HEK293 (cell line): ENCODE results near the gene F5.

Source experiments
- ZBTB1 ChIP-seq: fragments of 450-650 bp; formaldehyde crosslinking; IDR thresholded peaks from 2 replicates; pipeline ENCODE4 v1.5.1; 2016; ENCODE audit warnings: missing biosample characterization, missing genetic modification characterization
- ZFP3 ChIP-seq: fragments of 450-650 bp; formaldehyde crosslinking; IDR thresholded peaks from 2 replicates; pipeline ENCODE4 v1.5.1; 2016; ENCODE audit warnings: low read depth, missing biosample characterization, missing genetic modification characterization
- ZNF112 ChIP-seq: fragments of 450-650 bp; formaldehyde crosslinking; IDR thresholded peaks from 2 replicates; pipeline ENCODE4 v1.5.0; 2017; ENCODE audit warnings: missing biosample characterization, missing genetic modification characterization
- ZNF274 ChIP-seq, 2 experiments: fragments of 200-500 bp in 1 of 2; fragments of 450-650 bp in 1 of 2; sonication (Bioruptor generic) in 1 of 2; formaldehyde crosslinking in 1 of 2; IDR thresholded peaks; 2 replicates each; pipeline versions ENCODE4 v1.5.1 to v1.6.1; 2014 to 2016; ENCODE audit warnings: borderline replicate concordance in 1 of 2, inconsistent platforms in 1 of 2, low read length in 1 of 2, missing biosample characterization in 1 of 2, missing genetic modification characterization in 1 of 2
- ZNF558 ChIP-seq: fragments of 450-650 bp; formaldehyde crosslinking; IDR thresholded peaks from 2 replicates; pipeline ENCODE4 v1.5.1; 2016; ENCODE audit warnings: missing biosample characterization, missing genetic modification characterization
- ZNF561 ChIP-seq: fragments of 450-650 bp; IDR thresholded peaks from 2 replicates; pipeline ENCODE4 v1.5.1; 2018; ENCODE audit warnings: missing biosample characterization, missing genetic modification characterization, borderline replicate concordance
- ZNF596 ChIP-seq: fragments of 450-650 bp; IDR thresholded peaks from 2 replicates; pipeline ENCODE4 v1.5.0; 2018; ENCODE audit warnings: missing biosample characterization, mild to moderate bottlenecking, missing genetic modification characterization, moderate library complexity
- ZNF677 ChIP-seq: fragments of 450-650 bp; IDR thresholded peaks from 2 replicates; pipeline ENCODE4 v1.5.0; 2018; ENCODE audit warnings: missing biosample characterization, mild to moderate bottlenecking, missing genetic modification characterization, moderate library complexity
- TF ChIP-seq, protein P1 (sequence below): fragments of 450-650 bp; formaldehyde crosslinking; IDR thresholded peaks from 2 replicates; pipeline ENCODE4 v1.5.1; 2016; ENCODE audit warnings: missing biosample characterization, missing genetic modification characterization
- TF ChIP-seq, protein P2 (sequence below): fragments of 450-650 bp; formaldehyde crosslinking; IDR thresholded peaks from 2 replicates; pipeline ENCODE4 v1.5.1; 2016; ENCODE audit warnings: missing biosample characterization, missing genetic modification characterization
- TF ChIP-seq, protein P3 (sequence below): fragments of 450-650 bp; formaldehyde crosslinking; IDR thresholded peaks from 2 replicates; pipeline ENCODE4 v1.5.1; 2016; ENCODE audit warnings: missing biosample characterization, missing genetic modification characterization
- TF ChIP-seq, protein P4 (sequence below): fragments of 450-650 bp; formaldehyde crosslinking; conservative IDR thresholded peaks from 2 replicates; pipeline ENCODE4 v1.5.1; 2016; ENCODE audit warnings: low read depth, missing biosample characterization, missing genetic modification characterization

DNA sequence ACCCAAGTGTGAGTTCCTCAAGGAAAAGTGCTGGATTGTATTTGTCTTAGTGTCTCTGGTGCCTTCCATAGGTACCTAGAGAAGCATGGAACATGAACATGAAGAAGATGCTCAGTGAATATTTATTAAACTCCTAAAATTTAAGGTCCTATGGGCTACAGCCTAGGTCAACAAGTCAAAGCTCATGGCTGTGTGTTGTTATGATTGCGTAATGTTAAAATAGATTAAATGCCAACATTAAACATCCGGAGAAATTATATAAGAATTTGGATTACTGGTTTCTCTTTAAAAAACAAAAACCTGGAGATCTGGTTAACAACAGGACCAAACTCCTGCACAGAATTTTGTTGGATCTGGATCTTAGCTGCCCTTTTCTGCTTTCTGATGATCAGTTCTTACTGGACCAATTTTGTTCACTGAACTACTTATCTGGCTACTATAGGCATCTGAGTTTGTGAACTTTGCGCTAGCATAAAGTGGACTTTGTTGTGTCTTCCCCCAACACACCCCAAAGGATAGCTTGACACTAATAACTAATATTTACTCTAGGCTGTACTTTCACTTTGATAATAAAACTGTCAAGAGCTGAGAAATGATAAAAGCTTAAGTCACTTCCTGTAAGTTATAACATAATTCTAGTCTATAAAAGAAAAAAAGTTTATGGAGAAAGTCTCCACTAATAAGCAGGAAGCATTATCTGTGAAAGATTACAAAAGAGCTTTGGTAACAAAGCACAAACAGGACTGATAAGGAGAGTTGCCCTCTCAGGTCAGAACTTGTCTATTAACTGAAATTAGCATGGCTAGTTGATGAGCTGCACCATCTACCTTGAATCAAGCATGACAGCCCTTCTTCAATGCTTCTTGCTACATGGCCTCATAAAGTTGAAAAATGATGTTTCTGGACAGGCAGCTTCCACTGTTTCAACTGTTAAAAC, 20.7 kb downstream of the F5 start:
- TF ChIP-seq ZNF112 (tag by site-specific recombination), result no peak
- TF ChIP-seq, protein P1, sequence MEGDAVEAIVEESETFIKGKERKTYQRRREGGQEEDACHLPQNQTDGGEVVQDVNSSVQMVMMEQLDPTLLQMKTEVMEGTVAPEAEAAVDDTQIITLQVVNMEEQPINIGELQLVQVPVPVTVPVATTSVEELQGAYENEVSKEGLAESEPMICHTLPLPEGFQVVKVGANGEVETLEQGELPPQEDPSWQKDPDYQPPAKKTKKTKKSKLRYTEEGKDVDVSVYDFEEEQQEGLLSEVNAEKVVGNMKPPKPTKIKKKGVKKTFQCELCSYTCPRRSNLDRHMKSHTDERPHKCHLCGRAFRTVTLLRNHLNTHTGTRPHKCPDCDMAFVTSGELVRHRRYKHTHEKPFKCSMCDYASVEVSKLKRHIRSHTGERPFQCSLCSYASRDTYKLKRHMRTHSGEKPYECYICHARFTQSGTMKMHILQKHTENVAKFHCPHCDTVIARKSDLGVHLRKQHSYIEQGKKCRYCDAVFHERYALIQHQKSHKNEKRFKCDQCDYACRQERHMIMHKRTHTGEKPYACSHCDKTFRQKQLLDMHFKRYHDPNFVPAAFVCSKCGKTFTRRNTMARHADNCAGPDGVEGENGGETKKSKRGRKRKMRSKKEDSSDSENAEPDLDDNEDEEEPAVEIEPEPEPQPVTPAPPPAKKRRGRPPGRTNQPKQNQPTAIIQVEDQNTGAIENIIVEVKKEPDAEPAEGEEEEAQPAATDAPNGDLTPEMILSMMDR, result no peak
- TF ChIP-seq ZNF558 (tag by site-specific recombination), result no peak
- TF ChIP-seq ZNF561 (tag by site-specific recombination), result no peak
- no peak for TF ChIP-seq ZNF596
- TF ChIP-seq, protein P2, sequence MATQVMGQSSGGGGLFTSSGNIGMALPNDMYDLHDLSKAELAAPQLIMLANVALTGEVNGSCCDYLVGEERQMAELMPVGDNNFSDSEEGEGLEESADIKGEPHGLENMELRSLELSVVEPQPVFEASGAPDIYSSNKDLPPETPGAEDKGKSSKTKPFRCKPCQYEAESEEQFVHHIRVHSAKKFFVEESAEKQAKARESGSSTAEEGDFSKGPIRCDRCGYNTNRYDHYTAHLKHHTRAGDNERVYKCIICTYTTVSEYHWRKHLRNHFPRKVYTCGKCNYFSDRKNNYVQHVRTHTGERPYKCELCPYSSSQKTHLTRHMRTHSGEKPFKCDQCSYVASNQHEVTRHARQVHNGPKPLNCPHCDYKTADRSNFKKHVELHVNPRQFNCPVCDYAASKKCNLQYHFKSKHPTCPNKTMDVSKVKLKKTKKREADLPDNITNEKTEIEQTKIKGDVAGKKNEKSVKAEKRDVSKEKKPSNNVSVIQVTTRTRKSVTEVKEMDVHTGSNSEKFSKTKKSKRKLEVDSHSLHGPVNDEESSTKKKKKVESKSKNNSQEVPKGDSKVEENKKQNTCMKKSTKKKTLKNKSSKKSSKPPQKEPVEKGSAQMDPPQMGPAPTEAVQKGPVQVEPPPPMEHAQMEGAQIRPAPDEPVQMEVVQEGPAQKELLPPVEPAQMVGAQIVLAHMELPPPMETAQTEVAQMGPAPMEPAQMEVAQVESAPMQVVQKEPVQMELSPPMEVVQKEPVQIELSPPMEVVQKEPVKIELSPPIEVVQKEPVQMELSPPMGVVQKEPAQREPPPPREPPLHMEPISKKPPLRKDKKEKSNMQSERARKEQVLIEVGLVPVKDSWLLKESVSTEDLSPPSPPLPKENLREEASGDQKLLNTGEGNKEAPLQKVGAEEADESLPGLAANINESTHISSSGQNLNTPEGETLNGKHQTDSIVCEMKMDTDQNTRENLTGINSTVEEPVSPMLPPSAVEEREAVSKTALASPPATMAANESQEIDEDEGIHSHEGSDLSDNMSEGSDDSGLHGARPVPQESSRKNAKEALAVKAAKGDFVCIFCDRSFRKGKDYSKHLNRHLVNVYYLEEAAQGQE, result no peak
- no peak for TF ChIP-seq ZFP3 (tag by site-specific recombination)
- TF ChIP-seq, protein P3, sequence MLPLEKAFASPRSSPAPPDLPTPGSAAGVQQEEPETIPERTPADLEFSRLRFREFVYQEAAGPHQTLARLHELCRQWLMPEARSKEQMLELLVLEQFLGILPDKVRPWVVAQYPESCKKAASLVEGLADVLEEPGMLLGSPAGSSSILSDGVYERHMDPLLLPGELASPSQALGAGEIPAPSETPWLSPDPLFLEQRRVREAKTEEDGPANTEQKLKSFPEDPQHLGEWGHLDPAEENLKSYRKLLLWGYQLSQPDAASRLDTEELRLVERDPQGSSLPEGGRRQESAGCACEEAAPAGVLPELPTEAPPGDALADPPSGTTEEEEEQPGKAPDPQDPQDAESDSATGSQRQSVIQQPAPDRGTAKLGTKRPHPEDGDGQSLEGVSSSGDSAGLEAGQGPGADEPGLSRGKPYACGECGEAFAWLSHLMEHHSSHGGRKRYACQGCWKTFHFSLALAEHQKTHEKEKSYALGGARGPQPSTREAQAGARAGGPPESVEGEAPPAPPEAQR (tag by site-specific recombination), result no peak
- TF ChIP-seq ZBTB1, result no peak
- no peak for TF ChIP-seq ZNF677 (tag by site-specific recombination)
- no peak for TF ChIP-seq ZNF274 (IDR thresholded peaks at IDR 0.05; ENCODE audit: low read length)
- TF ChIP-seq ZNF274 (tag by site-specific recombination; IDR thresholded peaks at IDR 0.05; ENCODE audit: borderline replicate concordance), result no peak
- TF ChIP-seq, protein P4, sequence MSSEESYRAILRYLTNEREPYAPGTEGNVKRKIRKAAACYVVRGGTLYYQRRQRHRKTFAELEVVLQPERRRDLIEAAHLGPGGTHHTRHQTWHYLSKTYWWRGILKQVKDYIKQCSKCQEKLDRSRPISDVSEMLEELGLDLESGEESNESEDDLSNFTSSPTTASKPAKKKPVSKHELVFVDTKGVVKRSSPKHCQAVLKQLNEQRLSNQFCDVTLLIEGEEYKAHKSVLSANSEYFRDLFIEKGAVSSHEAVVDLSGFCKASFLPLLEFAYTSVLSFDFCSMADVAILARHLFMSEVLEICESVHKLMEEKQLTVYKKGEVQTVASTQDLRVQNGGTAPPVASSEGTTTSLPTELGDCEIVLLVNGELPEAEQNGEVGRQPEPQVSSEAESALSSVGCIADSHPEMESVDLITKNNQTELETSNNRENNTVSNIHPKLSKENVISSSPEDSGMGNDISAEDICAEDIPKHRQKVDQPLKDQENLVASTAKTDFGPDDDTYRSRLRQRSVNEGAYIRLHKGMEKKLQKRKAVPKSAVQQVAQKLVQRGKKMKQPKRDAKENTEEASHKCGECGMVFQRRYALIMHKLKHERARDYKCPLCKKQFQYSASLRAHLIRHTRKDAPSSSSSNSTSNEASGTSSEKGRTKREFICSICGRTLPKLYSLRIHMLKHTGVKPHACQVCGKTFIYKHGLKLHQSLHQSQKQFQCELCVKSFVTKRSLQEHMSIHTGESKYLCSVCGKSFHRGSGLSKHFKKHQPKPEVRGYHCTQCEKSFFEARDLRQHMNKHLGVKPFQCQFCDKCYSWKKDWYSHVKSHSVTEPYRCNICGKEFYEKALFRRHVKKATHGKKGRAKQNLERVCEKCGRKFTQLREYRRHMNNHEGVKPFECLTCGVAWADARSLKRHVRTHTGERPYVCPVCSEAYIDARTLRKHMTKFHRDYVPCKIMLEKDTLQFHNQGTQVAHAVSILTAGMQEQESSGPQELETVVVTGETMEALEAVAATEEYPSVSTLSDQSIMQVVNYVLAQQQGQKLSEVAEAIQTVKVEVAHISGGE (tag by site-specific recombination), result no peak
